CD4-positive, alpha-beta T cell treated with Interleukin-15 for 1 hour (primary cell): Measurements from ENCODE around the gene PARD6A.
A peak's percentile ranks its signal among the peaks of the same experiment; 100 is the strongest.

Experiments used
- DNase-seq: peaks from one replicate; pipeline ENCODE4 v3.0.0-alpha.2; 2020

Gene PARD6A

GRCh38 chr16:67654403-67654911 is 6.3 kb upstream of the PARD6A start:
- DNase-seq, result no peak

GRCh38 chr16:67655363-67655762 is 5.4 kb upstream of the PARD6A start:
- no peak for DNase-seq

- DNase-seq, result no peak
Observed at GRCh38 chr16:67656344-67657016, 4.3 kb upstream of the PARD6A start.

GRCh38 chr16:67657017-67657608 is 3.6 kb upstream of the PARD6A start:
- no peak for DNase-seq

DNA sequence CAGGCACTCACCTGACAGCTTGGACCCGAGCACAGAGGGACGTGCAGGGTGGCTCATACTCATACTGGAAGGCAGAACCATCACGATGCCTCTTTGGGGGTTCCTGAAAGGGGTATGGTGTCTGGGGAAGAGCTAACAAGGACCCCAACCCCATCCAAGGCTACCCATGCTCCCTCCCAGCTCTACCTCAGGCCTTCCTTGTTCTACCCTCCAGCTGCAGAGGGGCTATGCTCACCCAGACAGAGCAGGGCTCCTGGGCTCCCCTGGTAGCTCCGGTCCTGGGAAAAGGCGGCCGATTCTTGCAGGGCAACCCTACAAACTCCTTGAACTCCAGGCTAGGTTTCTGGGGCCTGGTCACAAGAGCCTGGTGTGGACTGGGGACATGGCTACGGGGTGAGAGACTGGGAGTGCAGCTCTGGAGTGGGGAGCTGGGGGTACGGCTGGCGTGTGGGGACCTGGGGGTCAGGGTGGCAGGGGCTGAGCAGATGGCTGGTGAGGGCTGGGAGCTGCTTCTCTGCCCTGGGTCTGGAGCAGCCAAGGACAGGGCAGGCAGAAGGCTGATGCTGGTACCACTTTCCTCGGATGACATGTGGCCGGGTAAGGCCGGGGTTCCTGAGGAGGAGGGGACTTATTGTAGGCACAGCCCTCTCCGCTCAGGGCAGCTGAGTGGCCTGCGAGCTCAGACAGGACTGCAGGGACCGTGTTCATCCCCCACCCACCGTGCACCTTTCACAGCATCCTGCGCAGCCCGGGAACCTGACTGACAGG is 2.8 kb upstream of the PARD6A start:
- DNase-seq, result no peak

GRCh38 chr16:67658849-67659674 is 1.7 kb upstream of the PARD6A start:
- no peak for DNase-seq

DNA sequence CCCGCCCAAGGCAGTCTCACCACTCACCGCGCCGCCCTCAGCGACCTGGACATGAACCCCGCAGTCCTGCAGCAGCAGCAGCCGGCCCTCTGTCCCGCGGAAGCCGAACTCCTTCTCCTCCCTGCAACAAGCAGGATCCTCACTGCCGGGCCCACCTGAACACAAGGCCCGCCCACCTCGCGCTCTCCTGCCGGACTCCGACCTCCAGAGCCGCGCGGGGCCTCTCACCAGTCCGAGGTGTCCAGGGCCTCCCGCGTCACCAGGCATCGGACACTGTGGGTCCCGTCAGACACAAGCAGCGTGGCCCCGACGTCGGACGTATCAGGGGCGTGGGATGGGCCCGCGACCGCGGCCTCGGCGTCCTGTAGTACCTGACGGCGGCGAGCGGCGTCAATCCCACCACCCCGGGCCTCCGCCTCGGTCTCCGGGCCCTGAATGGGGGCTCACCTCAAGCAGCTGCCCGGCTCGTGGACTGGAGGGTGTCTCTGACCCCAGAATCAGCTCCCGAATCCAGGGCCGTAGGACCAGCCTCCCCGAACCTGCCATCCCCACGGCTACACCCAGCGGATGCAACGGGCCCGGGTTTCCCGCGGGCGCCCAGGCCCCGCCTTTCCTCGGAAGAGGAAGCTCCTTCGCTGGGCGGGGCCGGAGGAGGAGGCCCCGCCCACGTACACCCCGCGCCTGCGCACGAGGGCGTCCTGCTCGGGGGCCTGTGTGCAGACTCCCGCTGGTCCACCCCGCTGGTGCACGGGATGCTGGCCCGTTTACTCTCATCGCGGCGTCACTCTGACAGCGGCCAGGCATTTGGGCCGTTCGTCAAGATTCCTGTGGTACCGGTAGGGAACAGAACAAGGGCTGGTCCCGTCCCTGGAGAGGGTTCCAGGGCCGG is 841 bp upstream of the PARD6A start, which contains the start of gene ACD:
Gene ACD, minus strand, starts transcription at position 586 of the 889 bp plus-strand sequence. Its CDS starts 40 bp downstream, at position 546.
- DNase-seq, result peak; percentile 93

DNA sequence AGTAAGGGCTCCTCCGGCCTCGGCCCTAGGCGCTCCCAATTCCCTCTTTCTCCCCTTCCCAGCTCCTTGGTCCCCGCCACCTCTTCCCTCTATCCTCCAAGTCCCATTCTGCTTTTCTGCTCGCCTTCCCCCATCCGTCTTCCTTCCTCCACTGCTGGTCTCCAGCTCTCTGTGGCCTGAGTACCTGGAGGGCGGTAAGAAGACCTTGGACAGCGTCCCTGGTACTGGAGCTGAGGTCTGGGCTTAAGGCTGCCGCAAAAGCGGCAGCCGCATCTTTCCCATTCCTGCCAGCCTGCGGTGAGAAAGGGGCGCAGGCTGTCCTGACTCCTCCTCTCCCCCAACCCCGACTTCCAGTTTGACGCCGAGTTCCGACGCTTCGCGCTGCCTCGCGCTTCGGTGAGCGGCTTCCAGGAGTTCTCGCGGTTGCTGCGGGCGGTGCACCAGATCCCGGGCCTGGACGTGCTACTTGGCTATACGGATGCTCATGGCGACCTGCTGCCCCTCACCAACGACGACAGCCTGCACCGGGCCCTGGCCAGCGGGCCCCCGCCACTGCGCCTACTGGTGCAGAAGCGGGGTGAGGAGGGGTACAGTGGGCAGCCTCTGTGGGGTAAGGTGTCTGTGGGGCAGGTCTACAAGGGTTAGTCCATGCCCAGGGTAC is 471 bp downstream of the PARD6A start:
- no peak for DNase-seq

GRCh38 chr16:67661886-67662652 is 1.3 kb downstream of the PARD6A start:
- DNase-seq, result no peak

DNA sequence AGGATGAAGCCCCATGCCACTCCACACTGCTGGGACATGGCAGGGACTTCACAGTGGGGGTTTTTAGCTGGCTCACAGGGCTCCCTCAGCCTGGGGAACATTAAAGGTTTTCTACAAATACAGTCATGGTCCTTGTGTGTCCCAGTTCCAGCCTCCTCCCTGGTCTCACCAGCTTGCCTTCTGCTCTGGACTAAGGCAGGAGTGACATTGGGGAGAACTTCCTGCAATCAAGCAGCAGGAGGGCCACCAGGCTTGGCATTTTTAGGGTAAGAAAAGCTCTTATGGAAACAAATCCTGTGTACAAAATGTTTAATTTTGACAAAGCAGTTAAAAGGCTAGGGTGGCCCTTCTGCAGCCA is 1.9 kb downstream of the PARD6A start:
- DNase-seq, result no peak

- DNase-seq, result no peak
Observed at GRCh38 chr16:67663151-67663876, 2.6 kb downstream of the PARD6A start.

DNA sequence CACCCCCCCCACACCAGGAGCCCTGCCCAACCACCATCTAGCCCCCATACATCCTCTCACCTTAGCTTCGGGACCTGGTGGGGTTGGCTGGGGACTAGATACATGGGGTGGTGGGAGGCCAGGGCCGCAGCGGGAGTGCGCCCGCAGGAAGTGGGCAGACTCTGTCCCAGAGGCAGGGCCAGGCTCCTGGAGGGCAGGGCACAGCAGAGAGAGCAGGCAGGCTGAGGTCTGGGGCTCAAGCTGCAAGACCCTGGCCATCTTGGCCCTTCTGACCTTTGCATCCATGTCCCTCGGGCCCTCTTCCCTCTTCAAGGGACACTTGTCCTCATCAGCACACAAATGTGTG is 3.1 kb downstream of the PARD6A start:
- no peak for DNase-seq

GRCh38 chr16:67664258-67664657 is 3.5 kb downstream of the PARD6A start:
- DNase-seq, result no peak

GRCh38 chr16:67664871-67665270 is 4.1 kb downstream of the PARD6A start:
- no peak for DNase-seq

DNA sequence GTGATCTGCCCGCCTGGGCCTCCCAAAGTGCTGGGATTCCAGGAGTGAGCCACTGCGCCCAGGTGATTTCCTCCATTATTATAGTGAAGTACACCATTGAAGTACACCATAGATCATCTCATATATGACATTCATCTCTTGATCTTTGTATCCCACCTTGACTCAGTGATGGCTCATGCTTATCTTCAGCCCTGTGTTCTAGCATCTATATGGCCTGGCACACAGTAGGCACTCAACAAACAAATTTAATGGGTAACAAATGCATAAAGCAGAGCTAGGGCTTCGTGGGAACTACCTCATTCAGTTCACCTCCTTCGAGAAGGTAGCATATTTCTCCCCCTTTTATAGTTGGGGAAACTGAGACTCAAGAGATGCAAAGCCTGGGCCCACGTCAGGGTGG is 4.8 kb downstream of the PARD6A start:
- no peak for DNase-seq

- DNase-seq, result no peak
Observed at GRCh38 chr16:67666032-67666551, 5.3 kb downstream of the PARD6A start.

- peak; percentile 89 for DNase-seq
Observed at GRCh38 chr16:67666559-67667452, 6.0 kb downstream of the PARD6A start, which contains the start of the genes C16orf86 and ENKD1. Gene C16orf86 (plus strand): TSS chr16:67666814. CDS start chr16:67666971, 157 bp downstream. Gene ENKD1 (minus strand): TSS chr16:67666750. CDS start chr16:67666442, 308 bp downstream.

GRCh38 chr16:67667453-67667816 is 6.7 kb downstream of the PARD6A start:
- DNase-seq, result no peak
